SU-DHL-6 (cell line): ENCODE measurements around the gene TIGD1.

Experiments used
- H2AFZ ChIP-seq: fragments of 200-600 bp; sonication (generic); 2 replicates; pipeline ENCODE4 v1.6.1; 2014; ENCODE audit warnings: low read depth, mild to moderate bottlenecking, moderate library complexity, mixed read lengths, antibody characterized with exemption, low read length; ENCODE audit not compliant: severe bottlenecking
- H3F3A ChIP-seq: fragments of 200-600 bp; shearing (Covaris generic); 2 replicates; pipeline ENCODE4 v1.6.0; 2016; ENCODE audit warnings: antibody characterized with exemption, mild to moderate bottlenecking; ENCODE audit not compliant: insufficient read depth
- H3K27ac ChIP-seq: fragments of 200-600 bp; sonication (generic); 2 replicates; pipeline ENCODE4 v1.5.1; 2016; ENCODE audit warnings: low read depth, mild to moderate bottlenecking, low read length, moderate library complexity, mixed read lengths
- H3K27me3 ChIP-seq: fragments of 200-600 bp; sonication (generic), shearing (Covaris generic); 2 replicates; pipeline ENCODE4 v1.6.0; 2014; ENCODE audit warnings: mild to moderate bottlenecking, low read length
- H3K36me3 ChIP-seq: fragments of 200-600 bp; sonication (generic); 2 replicates; pipeline ENCODE4 v1.6.1; 2014; ENCODE audit warnings: mild to moderate bottlenecking, low read length, mixed read lengths
- H3K4me2 ChIP-seq: fragments of 300-600, 200-600 bp; shearing (Covaris generic), sonication (generic); 2 replicates; pipeline ENCODE4 v1.6.0; 2014; ENCODE audit warnings: low read length, low read depth, mild to moderate bottlenecking; ENCODE audit not compliant: poor library complexity, severe bottlenecking
- H3K4me3 ChIP-seq: fragments of 200-600 bp; sonication (generic); 2 replicates; pipeline ENCODE4 v1.5.1; 2014; ENCODE audit warnings: antibody characterized with exemption, low read length, mild to moderate bottlenecking, mixed read lengths; ENCODE audit not compliant: insufficient read depth, poor library complexity, severe bottlenecking
- H3K79me2 ChIP-seq: fragments of 200-600 bp; sonication (generic); 2 replicates; pipeline ENCODE4 v1.6.1; 2014; ENCODE audit warnings: mild to moderate bottlenecking, low read length, moderate library complexity; ENCODE audit not compliant: insufficient read depth
- H3K9ac ChIP-seq: fragments of 200-600 bp; sonication (generic); 2 replicates; pipeline ENCODE4 v1.7.0; 2014; ENCODE audit warnings: mild to moderate bottlenecking, low read length
- H3K9me2 ChIP-seq: fragments of 200-600 bp; sonication (generic); replicated peaks from 2 replicates; pipeline ENCODE4 v1.6.1; 2014; ENCODE audit warnings: low read length; ENCODE audit not compliant: insufficient read depth
- H3K9me3 ChIP-seq: fragments of 200-600 bp; sonication (generic); 2 replicates; pipeline ENCODE4 v1.6.1; 2014; ENCODE audit warnings: low read length, mixed read lengths; ENCODE audit not compliant: insufficient read depth
- H4K20me1 ChIP-seq: fragments of 200-600 bp; sonication (generic); 2 replicates; pipeline ENCODE4 v1.6.1; 2014; ENCODE audit warnings: low read depth, mild to moderate bottlenecking, antibody characterized with exemption, low read length, moderate library complexity, mixed read lengths
- EZH2phosphoT487 ChIP-seq: fragments of 200-600 bp; sonication (generic), shearing (Covaris generic); conservative IDR thresholded peaks from 2 replicates; pipeline ENCODE4 v1.6.1; 2018; ENCODE audit warnings: mild to moderate bottlenecking, antibody characterized with exemption, low read length, moderate library complexity, mixed read lengths
- TF ChIP-seq, protein P1 (sequence below): fragments of 200-600 bp; sonication (generic); IDR thresholded peaks from one replicate; pipeline ENCODE4 v1.5.1; 2017; ENCODE audit warnings: antibody characterized with exemption, mild to moderate bottlenecking, low read length, moderate library complexity; ENCODE audit not compliant: insufficient read depth, poor library complexity, severe bottlenecking

Gene TIGD1

DNA sequence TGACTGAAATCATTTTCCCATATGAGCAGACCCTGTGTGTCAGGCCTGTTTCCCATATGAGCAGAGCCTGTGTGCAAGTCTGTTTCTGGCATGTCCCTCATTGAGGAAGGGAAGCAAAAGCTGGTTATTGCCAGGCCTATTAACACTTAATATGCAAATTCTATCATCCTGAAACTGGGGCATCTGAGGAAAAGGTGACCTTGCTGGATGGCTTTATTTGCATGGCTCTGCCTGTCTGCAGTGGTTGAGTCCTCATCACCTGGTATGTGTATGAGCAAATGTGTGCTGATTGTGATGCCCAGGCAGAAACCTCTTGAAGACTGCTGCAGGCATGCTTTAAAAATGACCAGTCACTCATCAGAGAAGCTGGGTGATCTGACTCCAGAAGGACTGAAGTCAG, 31.4 kb upstream of the TIGD1 start:
- H4K20me1 ChIP-seq = no peaks in the 10 kb centered on the region
- no peak overlapping the region for H3K4me2 ChIP-seq
- TF ChIP-seq EZH2phosphoT487 = no peak
- TF ChIP-seq, protein P1, sequence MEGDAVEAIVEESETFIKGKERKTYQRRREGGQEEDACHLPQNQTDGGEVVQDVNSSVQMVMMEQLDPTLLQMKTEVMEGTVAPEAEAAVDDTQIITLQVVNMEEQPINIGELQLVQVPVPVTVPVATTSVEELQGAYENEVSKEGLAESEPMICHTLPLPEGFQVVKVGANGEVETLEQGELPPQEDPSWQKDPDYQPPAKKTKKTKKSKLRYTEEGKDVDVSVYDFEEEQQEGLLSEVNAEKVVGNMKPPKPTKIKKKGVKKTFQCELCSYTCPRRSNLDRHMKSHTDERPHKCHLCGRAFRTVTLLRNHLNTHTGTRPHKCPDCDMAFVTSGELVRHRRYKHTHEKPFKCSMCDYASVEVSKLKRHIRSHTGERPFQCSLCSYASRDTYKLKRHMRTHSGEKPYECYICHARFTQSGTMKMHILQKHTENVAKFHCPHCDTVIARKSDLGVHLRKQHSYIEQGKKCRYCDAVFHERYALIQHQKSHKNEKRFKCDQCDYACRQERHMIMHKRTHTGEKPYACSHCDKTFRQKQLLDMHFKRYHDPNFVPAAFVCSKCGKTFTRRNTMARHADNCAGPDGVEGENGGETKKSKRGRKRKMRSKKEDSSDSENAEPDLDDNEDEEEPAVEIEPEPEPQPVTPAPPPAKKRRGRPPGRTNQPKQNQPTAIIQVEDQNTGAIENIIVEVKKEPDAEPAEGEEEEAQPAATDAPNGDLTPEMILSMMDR = no peak
- no peaks in the 10 kb centered on the region for H3K79me2 ChIP-seq
- H3F3A ChIP-seq = no peaks in the 10 kb centered on the region
- H3K9ac ChIP-seq = no peak overlapping the region
- no peak overlapping the region for H2AFZ ChIP-seq
- no peak overlapping the region for H3K27ac ChIP-seq
- no peaks in the 10 kb centered on the region for H3K9me2 ChIP-seq
- no peaks in the 10 kb centered on the region for H3K36me3 ChIP-seq
- no peak overlapping the region for H3K4me3 ChIP-seq
- no peaks in the 10 kb centered on the region for H3K27me3 ChIP-seq
- no peaks in the 10 kb centered on the region for H3K9me3 ChIP-seq

DNA sequence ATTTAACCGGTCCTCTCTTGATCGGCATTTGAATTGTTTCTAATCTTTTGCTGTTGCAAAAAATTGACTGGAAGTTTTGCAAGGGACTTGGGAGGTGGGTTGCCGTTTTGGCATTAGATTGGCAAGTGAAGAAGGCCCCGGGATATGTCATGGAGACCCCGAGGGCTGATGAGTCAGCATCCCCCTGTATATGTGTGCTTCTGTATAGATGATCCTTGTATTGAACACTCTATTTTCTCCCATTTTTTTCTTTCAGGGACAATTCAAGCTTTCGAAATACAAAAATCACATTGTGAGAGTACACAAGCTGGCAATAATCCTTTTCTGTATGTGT, 30.3 kb upstream of the TIGD1 start:
- Histone ChIP-seq H3K4me3 (no peak overlapping the region), H3K27ac (no peak overlapping the region), H3F3A (no peaks in the 10 kb centered on the region), H3K9me3 (no peaks in the 10 kb centered on the region), H4K20me1 (no peaks in the 10 kb centered on the region), H3K36me3 (no peaks in the 10 kb centered on the region), H3K4me2 (no peak overlapping the region), H3K9me2 (no peaks in the 10 kb centered on the region), H3K9ac (no peak overlapping the region), H3K79me2 (no peaks in the 10 kb centered on the region), H3K27me3 (no peaks in the 10 kb centered on the region), H2AFZ (no peak overlapping the region)
- TF ChIP-seq, protein P1 = no peak
- TF ChIP-seq EZH2phosphoT487 = no peak

DNA sequence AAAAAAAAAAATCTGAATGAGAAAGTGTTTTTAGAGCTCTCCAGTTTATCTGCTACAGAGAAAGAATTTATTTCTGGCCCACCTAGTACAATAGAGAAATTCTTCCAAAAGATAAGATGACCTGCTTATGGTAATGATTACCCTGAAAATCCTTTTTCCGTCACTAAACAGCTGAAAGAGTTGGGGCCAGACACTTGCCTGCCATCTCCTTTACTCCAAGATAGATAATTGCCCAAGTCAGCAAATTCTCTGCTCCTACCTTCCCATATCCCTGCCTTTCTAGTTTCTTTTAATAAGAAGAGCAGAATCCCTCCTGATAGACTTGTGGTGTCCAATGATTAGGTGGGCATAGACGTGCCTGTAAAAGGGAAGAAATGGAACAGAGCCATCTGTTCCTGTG, 28.3 kb upstream of the TIGD1 start:
- Histone ChIP-seq H3K9ac (no peak overlapping the region), H3K27ac (no peak overlapping the region), H3K36me3 (no peaks in the 10 kb centered on the region), H3K4me3 (no peak overlapping the region), H2AFZ (no peak overlapping the region), H3K4me2 (no peak overlapping the region), H3F3A (no peaks in the 10 kb centered on the region), H3K9me3 (no peaks in the 10 kb centered on the region), H3K79me2 (no peaks in the 10 kb centered on the region), H3K27me3 (no peaks in the 10 kb centered on the region), H3K9me2 (no peaks in the 10 kb centered on the region), H4K20me1 (no peaks in the 10 kb centered on the region)
- TF ChIP-seq, protein P1 = no peak
- no peak for TF ChIP-seq EZH2phosphoT487

DNA sequence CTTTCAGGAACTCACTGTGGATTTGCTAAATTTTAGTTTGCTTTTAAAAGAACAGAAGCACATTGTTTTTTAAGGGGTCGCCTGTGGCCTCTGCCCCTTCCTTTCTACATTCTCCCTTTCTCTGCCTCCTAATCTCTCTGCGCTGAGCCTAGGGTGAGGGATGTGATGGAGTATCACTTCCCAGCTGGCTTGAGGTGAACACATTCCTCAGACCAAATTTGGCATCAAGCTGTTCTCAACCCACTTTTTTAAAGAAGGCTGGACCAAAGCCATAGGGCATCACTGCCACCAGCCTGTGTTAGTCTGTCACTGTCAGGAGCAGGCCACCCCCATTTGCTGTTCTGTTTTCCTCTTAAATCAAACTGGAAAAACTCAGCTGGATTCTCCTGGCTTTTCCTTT, 27.5 kb upstream of the TIGD1 start:
- Histone ChIP-seq H3K36me3 (no peaks in the 10 kb centered on the region), H3K9me3 (no peaks in the 10 kb centered on the region), H3K79me2 (no peaks in the 10 kb centered on the region), H3F3A (no peaks in the 10 kb centered on the region), H3K4me3 (no peak overlapping the region), H3K9me2 (no peaks in the 10 kb centered on the region), H3K9ac (no peak overlapping the region), H3K27me3 (no peaks in the 10 kb centered on the region), H4K20me1 (no peaks in the 10 kb centered on the region), H2AFZ (no peak overlapping the region), H3K27ac (no peak overlapping the region), H3K4me2 (no peak overlapping the region)
- TF ChIP-seq, protein P1 = no peak
- no peak for TF ChIP-seq EZH2phosphoT487
